Measurements from ENCODE around the gene POU5F2.

DNA sequence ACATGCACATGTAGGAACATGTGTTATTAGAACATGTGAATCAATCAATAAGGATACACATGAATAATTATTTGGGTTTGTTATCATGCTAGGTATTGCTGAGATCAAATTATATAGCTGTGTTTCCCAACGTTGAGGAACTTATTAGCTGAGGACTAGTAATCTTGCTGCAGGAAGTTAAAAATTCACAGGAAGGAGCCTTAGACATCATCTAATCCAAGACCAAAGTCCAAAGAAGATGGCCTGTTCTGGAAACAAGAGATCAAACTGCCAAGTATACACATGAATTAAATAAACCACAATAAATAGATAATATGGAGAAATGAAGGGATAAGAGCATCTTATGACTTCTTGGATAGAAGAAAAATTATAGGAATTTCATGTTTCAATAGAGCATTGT is 19.9 kb downstream of the POU5F2 start:
- TF ChIP-seq, protein P1, sequence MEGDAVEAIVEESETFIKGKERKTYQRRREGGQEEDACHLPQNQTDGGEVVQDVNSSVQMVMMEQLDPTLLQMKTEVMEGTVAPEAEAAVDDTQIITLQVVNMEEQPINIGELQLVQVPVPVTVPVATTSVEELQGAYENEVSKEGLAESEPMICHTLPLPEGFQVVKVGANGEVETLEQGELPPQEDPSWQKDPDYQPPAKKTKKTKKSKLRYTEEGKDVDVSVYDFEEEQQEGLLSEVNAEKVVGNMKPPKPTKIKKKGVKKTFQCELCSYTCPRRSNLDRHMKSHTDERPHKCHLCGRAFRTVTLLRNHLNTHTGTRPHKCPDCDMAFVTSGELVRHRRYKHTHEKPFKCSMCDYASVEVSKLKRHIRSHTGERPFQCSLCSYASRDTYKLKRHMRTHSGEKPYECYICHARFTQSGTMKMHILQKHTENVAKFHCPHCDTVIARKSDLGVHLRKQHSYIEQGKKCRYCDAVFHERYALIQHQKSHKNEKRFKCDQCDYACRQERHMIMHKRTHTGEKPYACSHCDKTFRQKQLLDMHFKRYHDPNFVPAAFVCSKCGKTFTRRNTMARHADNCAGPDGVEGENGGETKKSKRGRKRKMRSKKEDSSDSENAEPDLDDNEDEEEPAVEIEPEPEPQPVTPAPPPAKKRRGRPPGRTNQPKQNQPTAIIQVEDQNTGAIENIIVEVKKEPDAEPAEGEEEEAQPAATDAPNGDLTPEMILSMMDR (IDR thresholded peaks at IDR 0.05) = no peak
- TF ChIP-seq POLR2A (IDR thresholded peaks at IDR 0.05) = no peak
